H1 (cell line): ENCODE measurements around the gene ASIP. TPM values are rescaled to one million over a fixed set of nuclear protein-coding genes. Genes with fewer than 3 reads are reported as not detected.

Source experiments
- BRCA1 ChIP-seq: IDR thresholded peaks from 2 replicates; pipeline ENCODE4 v1.6.1; 2012; ENCODE audit warnings: low read depth, low read length, improper control_type of control experiment
- CHD7 ChIP-seq: fragments of 300-600 bp; sonication (generic); IDR thresholded peaks from 2 replicates; pipeline ENCODE4 v1.7.1; 2012; ENCODE audit warnings: low read length, moderate library complexity, mild to moderate bottlenecking, inconsistent platforms; ENCODE audit not compliant: insufficient replicate concordance
- SIX5 ChIP-seq: IDR thresholded peaks from 2 replicates; pipeline ENCODE4 v1.6.1; 2011; ENCODE audit warnings: mild to moderate bottlenecking, low read depth, low read length
- polyA plus RNA-seq, 7 experiments: library from polyadenylated mRNA; depleted of rRNA in 3 of 7; stranded (reverse) in 5 of 7; unstranded in 2 of 7; fragments of >200 nt in 5 of 7; fragments of 200-250 nt in 2 of 7; gene quantifications; 1 replicate in 5 of 7; 2 replicates in 1 of 7; 4 replicates in 1 of 7; pipeline versions ENCODE4 v1.2.1 to v1.2.3, GENCODE V29; 2011 to 2013; ENCODE audit warnings: missing spikeins in 2 of 7, mixed read lengths in 2 of 7
- total RNA-seq: library from RNA; stranded (reverse); fragmentation: NEBNext Ultra II Directional; extraction: Animal tissue kit (Norgen Biotek cat#: 25700); gene quantifications from 2 replicates; pipeline ENCODE4 v1.2.1, GENCODE V29; 2021

The ASIP gene
- total and polyA plus RNA-seq, 2 of the 8 experiments (the other 6 are each of a cell fraction or from before 2014, with no cell fraction given) = not detected

DNA sequence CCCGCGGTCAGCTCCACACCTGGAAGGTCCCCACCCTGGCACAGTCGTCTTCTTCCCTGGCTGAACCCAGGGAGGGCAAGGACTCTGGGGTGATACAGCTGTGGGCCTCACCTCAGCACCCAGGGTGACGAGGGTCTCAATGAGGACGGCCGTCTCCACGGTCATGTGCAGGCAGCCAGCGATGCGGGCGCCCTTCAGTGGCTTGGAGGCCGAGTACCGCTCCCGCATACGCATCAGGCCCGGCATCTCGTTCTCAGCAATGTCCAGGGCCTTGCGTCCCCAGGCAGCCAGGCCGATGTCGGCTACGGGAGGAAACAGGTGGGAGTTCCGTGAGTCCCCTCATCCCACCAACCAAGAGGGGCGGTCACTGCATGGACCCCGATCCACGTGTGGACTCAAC, 54.1 kb downstream of the ASIP start (continued):
- TF ChIP-seq CHD7 = no peak
- no peak for TF ChIP-seq BRCA1
- TF ChIP-seq SIX5 = no peak
